Bronchial epithelial cell (primary cell): ENCODE measurements around the gene SDCBP2. TPM values are rescaled to one million over a fixed set of nuclear protein-coding genes. Genes with fewer than 3 reads are reported as not detected.

Experiments used
- DNase-seq: peaks from one replicate; pipeline ENCODE4 v3.0.0-alpha.2; 2010; ENCODE audit warnings: low read depth
- FAIRE-seq: peaks from 2 replicates; lab custom pipeline; 2011; peaks lifted over from hg19 to GRCh38; lab: Jason Lieb, UNC
- H3K27me3 ChIP-seq: 2 replicates; pipeline ENCODE4 v1.5.1; 2011; ENCODE audit warnings: low read length; ENCODE audit not compliant: control insufficient read depth, insufficient read depth
- H3K36me3 ChIP-seq: 2 replicates; pipeline ENCODE4 v1.5.1; 2011; ENCODE audit warnings: low read length; ENCODE audit not compliant: control insufficient read depth, insufficient read depth
- H3K4me3 ChIP-seq: 2 replicates; pipeline ENCODE4 v1.5.1; 2011; ENCODE audit warnings: mild to moderate bottlenecking, low read depth, low read length, control low read depth
- CTCF ChIP-seq: IDR thresholded peaks from 2 replicates; pipeline ENCODE4 v1.5.1; 2011; ENCODE audit warnings: mild to moderate bottlenecking, moderate library complexity, low read length, control low read depth, inconsistent platforms; ENCODE audit not compliant: insufficient read depth, severe bottlenecking
- total RNA-seq: library from RNA; depleted of rRNA; stranded (reverse); fragments of >200 nt; gene quantifications from 2 replicates; pipeline ENCODE4 v1.2.1, GENCODE V29; 2014

The SDCBP2 gene
- total RNA-seq, 1 donor from 2014 or later: 96.4 TPM

- H3K36me3 ChIP-seq: peaks cover 23% of the 10 kb centered on the region
- no peak for TF ChIP-seq CTCF
- FAIRE-seq: no peak
- no peak for DNase-seq
- no peak overlapping the region for H3K4me3 ChIP-seq
- H3K27me3 ChIP-seq: no peaks in the 10 kb centered on the region
These were observed 18.3 kb downstream of the SDCBP2 start for GRCh38 chr20:1310506-1311190.

- DNase-seq (no peak), FAIRE-seq (no peak)
- Histone ChIP-seq H3K36me3 (peaks cover 23% of the 10 kb centered on the region), H3K4me3 (no peak overlapping the region), H3K27me3 (no peaks in the 10 kb centered on the region)
- TF ChIP-seq CTCF: no peak
These were observed 18.9 kb downstream of the SDCBP2 start for GRCh38 chr20:1310071-1310470.

DNA sequence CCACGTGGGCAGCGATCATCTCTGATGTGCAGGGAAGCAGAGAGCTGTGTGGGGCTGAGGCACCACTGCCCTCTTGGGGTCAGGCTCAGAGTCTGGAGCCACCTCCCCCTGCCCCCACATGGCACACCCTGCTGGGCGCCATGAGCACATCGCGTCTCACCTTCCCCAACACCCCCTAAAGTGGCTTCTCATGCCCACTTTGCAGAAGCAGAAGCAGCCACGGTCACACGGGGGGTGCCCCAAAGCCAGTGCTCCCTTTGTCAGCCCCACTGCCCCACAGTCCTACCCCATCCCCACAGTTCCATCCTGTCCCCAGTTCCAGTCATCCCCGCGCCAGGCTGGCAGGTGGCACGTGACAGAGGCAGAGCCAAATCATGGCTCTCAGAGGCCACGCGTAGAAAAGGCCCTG, 19.5 kb downstream of the SDCBP2 start:
- FAIRE-seq (no peak), DNase-seq (no peak)
- Histone ChIP-seq H3K4me3 (no peak overlapping the region), H3K36me3 (peaks cover 23% of the 10 kb centered on the region), H3K27me3 (no peaks in the 10 kb centered on the region)
- TF ChIP-seq CTCF: no peak

DNA sequence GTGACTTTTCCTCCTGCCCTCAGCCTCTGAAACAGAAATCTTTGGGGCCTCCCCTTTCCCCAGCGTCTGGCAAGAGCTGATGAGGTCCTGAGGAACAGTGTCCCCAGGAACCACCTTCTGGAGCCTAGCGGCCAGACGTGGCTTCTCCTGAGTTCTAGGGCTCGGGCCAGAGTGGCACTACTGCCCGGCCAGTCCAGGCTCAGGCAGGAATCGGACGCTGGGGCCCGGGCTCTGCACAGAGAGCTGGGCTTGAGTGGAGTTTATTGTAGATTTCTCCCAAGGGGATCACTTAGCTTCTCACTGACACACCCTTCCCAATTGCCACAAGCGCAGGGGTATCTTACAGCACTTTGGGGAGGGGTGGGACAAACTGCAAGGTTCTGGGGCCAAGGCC, 20.2 kb downstream of the SDCBP2 start:
- H3K4me3 ChIP-seq: no peak overlapping the region
- no peak for TF ChIP-seq CTCF
- no peak for FAIRE-seq

GRCh38 chr20:1308067-1308701, 20.8 kb downstream of the SDCBP2 start:
- H3K36me3 ChIP-seq: peaks cover 23% of the 10 kb centered on the region
- DNase-seq: no peak
- no peaks in the 10 kb centered on the region for H3K27me3 ChIP-seq
- H3K4me3 ChIP-seq: no peak overlapping the region
- no peak for TF ChIP-seq CTCF
- FAIRE-seq: no peak

More for the DNA sequence above, 20.2 kb downstream of the SDCBP2 start:
- no peak for DNase-seq
- Histone ChIP-seq H3K27me3 (no peaks in the 10 kb centered on the region), H3K36me3 (peaks cover 23% of the 10 kb centered on the region)
